ENCODE results near the gene PLAGL2. TPM values are rescaled to one million over a fixed set of nuclear protein-coding genes. Genes with fewer than 3 reads are reported as not detected.
"Not testable (repeated sequence)": the region's sequence is repeated elsewhere in the genome, so short reads cannot be mapped to it uniquely, and the experiment has no call there.

Gene PLAGL2
- 4.9 and 5.8 TPM in 2 replicates for total RNA-seq (2014; rRNA removed; shearing (Covaris generic))
- 10.3 and 11.4 TPM in 2 replicates for polyA plus RNA-seq (2015; cell fraction: cytosol; rRNA removed)
- polyA plus RNA-seq (2015; cell fraction: nucleus; rRNA removed): 7.4 and 8.0 TPM in 2 replicates

DNA sequence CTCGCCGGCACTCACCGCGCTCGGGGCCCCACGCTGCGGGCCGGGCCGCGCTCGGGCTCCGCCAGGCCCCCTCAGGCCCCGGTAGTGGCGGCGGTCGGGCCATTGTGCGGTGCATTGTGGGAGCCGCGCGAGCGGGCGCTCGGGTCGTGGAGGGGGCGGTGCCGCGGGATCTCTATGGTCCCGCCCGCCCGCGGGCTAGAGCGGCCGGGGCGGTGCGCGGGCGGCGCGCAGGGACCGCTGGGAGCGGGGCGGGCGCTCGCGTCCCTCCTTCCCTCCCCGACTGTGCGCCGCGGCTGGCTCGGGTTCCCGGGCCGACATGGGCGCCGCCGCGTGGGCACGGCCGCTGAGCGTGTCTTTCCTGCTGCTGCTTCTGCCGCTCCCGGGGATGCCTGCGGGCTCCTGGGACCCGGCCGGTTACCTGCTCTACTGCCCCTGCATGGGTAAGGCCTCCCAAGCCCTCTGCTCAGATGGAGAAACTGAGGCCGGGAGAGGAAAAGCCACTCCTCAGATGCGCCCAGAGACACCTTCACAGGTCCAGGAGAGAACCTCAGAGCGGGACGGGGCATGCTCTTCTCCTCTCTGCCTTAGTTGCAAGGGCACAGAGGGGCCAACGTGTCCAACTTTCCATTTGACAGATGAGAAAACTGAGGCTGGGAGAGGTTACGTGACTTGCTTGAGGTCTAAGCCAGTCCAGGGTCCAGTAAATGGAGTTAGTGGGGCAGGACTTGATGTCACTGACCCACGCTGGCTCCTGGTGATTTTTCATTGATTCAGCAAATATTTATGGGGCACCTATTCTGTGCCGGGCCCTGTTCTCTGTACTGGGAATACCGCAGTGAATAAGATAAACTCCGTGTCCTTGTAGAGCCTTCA is at the start of gene PLAGL2, which contains the start of gene POFUT1:
TSS of gene PLAGL2 (minus strand) at position 118 of the 873 bp plus-strand sequence. CDS start 5,565 bp downstream, outside the sequence.
TSS of gene POFUT1 (plus strand) at position 255 of the 873 bp plus-strand sequence. CDS start at position 317, 62 bp downstream.
- peak; percentile 77 for DNase-seq (ENCODE audit: low read depth)

- DNase-seq (ENCODE audit: low read depth): no peak
Observed at GRCh38 chr20:32252189-32252588, 44.6 kb upstream of the PLAGL2 start.

DNA sequence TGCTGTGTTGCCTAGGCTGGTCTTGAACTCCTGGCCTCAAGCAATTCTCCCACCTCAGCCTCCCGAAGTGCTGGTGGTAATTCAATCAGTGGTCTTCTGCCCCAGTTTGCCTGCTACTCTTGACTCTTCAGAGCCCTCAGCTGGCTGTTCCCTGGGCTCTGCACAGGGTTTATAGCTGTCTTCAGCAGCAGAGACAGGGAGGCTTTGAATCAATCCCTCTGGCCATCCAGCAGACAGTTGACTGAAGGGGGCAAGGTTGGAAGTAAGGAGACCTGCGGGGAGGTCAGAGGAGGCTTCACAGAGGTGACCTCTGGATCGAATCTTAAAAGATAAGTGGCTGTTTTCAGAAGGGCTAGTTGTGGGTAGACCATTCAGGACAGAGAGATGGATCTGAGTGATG is 43.9 kb upstream of the PLAGL2 start:
- no peak for DNase-seq (ENCODE audit: low read depth)

DNA sequence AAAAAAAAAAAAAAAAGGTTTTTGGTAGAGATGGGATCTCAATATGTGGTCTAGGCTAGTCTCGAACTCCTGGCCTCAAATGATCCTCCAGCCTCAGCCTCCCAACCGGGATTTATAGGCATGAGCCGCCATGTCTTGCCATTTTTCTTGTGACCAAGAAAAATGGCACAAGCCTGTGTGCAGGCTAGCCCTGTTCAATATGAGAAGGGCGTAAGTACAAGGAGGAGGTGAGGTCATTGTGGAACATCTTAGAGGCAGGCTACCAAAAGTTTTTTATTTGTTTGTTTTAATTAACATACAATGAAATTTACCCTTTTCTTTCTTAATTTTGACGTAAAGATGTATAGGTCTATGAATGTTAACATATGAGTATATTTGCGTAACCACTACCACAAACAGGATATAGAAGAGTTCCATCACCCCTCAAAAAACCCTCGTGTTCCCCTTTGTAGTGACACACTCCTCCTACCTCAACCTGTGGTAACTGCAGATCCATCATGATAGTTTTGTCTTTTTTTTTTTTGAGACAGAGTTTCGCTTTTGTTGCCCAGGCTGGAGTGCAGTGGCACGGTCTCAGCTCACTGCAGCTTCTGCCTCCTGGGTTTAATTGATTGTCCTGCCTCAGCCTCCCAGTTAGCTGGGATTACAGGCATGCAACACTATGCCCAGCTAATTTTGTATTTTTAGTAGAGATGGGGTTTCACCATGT is 41.6 kb upstream of the PLAGL2 start:
- DNase-seq (ENCODE audit: low read depth): no peak

GRCh38 chr20:32248043-32248442 is 40.5 kb upstream of the PLAGL2 start:
- DNase-seq (ENCODE audit: low read depth): peak; percentile 13

- not testable (repeated sequence) for DNase-seq (ENCODE audit: low read depth)
Observed at GRCh38 chr20:32246208-32246607, 38.7 kb upstream of the PLAGL2 start.

DNA sequence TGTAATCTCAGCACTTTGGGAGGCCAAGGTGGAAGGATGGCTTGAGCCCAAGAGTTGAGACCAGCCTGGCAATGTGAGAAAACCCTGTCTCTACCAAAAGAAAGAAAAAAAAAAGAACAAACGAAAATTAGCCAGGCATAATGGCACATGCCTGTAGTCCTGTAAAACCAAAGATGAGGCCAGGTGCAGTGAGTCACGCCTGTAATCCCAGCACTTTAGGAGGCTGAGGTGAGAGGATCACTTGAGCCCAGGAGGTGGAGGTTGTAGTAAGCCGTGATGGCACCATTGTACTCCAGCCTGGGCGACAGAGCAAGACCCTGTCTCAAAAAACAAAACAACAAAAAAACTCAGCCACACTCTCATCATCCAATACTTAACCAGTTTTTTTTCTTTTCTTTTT is 37.4 kb upstream of the PLAGL2 start:
- no peak for DNase-seq (ENCODE audit: low read depth)

DNA sequence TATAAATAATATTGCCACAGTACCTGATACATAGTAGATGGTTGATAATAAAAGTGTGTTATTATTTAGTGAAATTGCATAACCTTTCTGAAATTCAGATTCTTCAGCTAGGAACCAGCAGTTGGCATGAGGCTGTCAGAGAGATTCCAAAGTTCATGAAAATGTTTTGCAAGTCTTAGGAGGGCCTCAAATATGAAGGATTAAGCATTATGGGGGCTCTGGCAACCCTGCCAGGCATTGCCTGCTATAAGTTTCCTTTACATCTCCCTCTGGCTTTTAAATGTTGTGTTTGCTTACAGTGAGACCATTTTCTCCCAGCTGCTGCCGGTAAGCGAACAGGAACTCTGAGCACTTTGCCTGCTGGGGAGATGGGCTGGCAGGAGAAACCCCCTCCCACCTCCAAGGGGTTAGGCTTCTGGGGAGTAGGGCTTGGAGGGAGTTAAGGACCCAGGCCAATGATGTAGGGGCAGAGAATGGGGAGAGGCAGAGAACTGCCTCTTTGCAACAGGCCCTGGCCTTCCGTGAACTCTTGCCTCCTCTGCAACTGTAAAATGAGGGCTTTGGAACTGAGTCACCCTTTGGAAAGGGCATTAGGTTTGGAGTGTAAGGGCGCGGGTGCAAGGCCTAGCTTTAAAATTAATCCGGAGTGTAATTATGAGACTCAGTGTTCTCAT is 36.7 kb upstream of the PLAGL2 start:
- DNase-seq (ENCODE audit: low read depth): no peak

DNA sequence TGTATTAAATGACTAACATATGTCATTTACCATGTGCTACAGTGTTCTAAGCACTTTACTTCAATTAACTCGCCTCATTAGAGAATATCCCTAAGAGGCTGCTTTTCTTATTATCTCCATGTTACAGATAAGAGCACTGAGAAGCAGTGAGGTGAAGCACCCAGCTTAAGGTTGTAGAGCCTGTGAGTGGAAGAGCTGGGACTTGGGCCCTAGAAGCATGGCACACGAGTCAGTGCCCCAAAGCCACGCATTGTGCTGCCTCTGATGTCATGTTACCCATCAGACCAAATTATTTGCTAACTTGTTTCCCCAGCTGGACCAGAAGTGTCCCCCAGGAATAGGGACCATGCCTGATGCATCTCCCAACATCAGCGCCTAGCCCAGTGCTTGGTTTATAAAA is 34.3 kb upstream of the PLAGL2 start:
- no peak for DNase-seq (ENCODE audit: low read depth)

GRCh38 chr20:32240205-32240604 is 32.7 kb upstream of the PLAGL2 start:
- DNase-seq (ENCODE audit: low read depth): no peak

GRCh38 chr20:32238483-32239425 is 31.2 kb upstream of the PLAGL2 start:
- no peak for DNase-seq (ENCODE audit: low read depth)

GRCh38 chr20:32237419-32237818 is 29.9 kb upstream of the PLAGL2 start:
- DNase-seq (ENCODE audit: low read depth): no peak

DNA sequence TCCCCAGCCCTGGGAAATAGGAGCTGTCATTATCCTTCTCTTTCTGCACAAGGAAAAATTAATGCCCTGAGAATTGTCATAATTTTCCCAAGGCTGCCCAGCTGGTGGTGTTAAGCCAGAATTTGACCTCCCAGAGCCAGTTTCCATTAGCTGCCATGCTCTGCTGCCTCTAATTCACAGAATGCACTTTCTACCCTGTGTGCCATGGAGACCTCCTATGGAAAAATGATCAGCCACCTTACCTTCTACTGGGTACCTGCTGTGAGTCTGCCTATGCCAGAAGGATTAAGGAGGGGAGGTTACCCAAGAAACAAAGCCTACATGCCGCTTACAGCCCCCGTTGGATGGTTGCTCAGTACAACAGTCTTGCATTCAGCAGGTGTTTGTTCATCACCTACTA is 29.3 kb upstream of the PLAGL2 start:
- no peak for DNase-seq (ENCODE audit: low read depth)

DNA sequence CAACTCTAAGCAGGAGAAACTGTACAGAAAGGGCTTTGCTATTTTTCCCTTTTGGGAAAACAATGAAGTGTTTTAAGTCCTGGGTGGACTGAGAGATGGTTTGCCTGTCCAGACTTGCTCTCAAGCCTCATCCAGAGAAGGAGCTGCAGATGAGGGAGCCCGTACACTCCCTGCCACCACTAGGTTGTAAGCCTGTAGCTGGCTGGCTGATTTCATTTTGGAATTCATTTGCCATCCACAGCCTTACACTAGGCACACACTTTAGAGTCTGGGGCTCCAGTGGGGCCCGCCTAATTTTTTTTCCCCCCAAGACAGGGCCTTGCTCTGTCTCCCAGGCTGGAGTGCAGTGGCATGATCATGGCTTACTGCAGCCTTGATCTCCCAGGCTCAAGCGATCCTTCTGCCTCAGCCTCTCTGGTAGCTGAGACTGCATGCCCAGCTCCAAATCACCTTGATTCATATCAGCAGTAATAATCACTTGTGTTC is 28.5 kb upstream of the PLAGL2 start:
- DNase-seq (ENCODE audit: low read depth): no peak

- DNase-seq (ENCODE audit: low read depth): no peak
Observed at GRCh38 chr20:32235331-32236047, 27.9 kb upstream of the PLAGL2 start.

- no peak for DNase-seq (ENCODE audit: low read depth)
Observed at GRCh38 chr20:32234135-32234808, 26.7 kb upstream of the PLAGL2 start.

DNA sequence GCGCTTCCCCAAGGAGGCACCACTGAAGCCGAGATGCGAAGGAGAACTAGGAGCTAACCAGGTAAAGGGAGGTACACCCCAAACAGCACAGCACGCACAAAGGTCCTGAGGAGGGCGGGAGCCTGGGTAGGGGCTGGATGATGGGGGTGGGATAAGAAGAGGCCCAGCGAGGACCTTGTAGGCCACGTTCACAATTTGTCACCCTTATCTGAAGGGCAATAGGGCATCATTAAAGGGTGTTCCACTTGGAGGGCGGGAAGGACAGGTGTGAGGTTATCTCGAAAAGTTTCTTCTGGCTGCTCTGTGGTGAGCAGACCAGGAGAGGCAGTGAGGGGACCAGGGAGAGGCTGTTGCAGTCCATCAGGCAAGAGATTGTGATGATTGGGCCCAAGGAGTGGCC is 25.7 kb upstream of the PLAGL2 start:
- DNase-seq (ENCODE audit: low read depth): no peak

DNA sequence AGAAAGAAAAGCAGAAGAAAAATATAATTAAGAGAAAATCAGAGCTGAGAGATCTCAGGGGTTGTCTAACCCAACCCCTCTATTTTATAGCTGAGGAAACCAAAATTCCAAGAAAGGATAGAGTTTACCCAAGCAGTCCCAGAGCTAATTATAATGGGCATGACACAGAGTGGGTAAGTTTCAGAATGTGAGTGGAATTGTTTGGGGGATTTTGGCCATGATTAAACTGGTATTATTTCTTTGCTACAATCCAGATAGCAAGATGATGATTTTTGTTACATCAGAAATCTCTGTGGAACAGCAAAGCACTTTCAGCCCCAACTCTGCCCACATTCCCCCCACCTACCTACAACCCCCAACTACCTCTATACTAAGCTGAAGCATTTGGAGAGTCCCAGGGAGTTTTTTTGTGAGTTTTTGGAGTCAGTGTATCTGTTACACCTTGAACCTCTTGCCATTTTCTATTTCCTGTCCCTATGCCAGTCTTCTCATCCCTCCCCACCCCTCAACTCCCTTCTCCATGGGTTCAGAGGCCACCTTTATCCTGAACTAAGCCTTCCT is 24.9 kb upstream of the PLAGL2 start:
- DNase-seq (ENCODE audit: low read depth): no peak

DNA sequence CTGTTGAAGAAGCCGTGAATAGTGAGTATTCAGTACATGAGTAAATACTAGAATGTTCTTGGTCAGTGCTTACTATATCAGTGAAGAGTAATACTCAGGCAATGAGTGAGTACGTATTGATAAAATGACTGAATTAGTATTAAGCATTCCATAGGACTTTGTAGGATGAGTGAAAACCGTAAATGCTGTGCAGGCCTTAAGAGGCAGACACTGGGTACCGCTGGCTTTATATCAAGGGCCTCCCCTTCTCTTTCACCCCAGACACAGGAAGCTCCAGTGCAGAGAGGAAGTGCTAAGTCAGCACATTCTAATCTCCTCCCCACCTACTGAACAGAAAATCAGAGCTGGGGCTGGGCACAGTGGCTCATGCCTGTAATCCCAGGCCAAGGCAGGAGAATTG is 24.3 kb upstream of the PLAGL2 start:
- DNase-seq (ENCODE audit: low read depth): no peak
